IMR-90 (cell line): Measurements from ENCODE around the gene CADM3. TPM values are rescaled to one million over a fixed set of nuclear protein-coding genes. Genes with fewer than 3 reads are reported as not detected.

ENCODE experiments used
- ATAC-seq: fragments of 200-7000 bp; cut with Tn5 transposase; 2 replicates; pipeline ENCODE4 v1.9.1; 2020; ENCODE audit warnings: low read depth, mild to moderate bottlenecking, moderate library complexity
- BruUV-seq: library from RNA; stranded (reverse); fragments of 400-500 nt; replicated peaks from 2 replicates; lab custom pipeline; 2021; lab: Mats Ljungman, UMichigan
- CTCF ChIA-PET: fragments of 300-600 bp; formaldehyde crosslinking; extraction: SDS; loops from one replicate; lab custom pipeline; 2021; ENCODE audit warnings: antibody characterized with exemption; lab: Yijun Ruan, JAX
- POLR2A ChIA-PET: fragments of 300-600 bp; sonication (Branson Sonifier 250); formaldehyde crosslinking; loops from one replicate; lab custom pipeline; 2022; ENCODE audit warnings: antibody characterized with exemption; ENCODE audit not compliant: unreplicated experiment; lab: Charles Lee
- DNase-seq: peaks from one replicate; pipeline ENCODE4 v3.0.0; 2013
- H2AFZ ChIP-seq: replicated peaks from 2 replicates; pipeline ENCODE3; 2013; ENCODE audit warnings: low read length, mild to moderate bottlenecking; ENCODE audit not compliant: poor library complexity
- H2AK5ac ChIP-seq: 2 replicates; pipeline ENCODE4 v1.6.1; 2013; ENCODE audit warnings: low read depth, low read length, inconsistent platforms
- H2AK9ac ChIP-seq: replicated peaks from 2 replicates; pipeline ENCODE3; 2013; ENCODE audit warnings: mild to moderate bottlenecking, low read depth, low read length, moderate library complexity; ENCODE audit not compliant: poor library complexity
- H2BK120ac ChIP-seq: 2 replicates; pipeline ENCODE4 v1.6.1; 2013; ENCODE audit warnings: low read depth, low read length, inconsistent platforms
- H2BK15ac ChIP-seq: 3 replicates; pipeline ENCODE4 v1.6.1; 2013; ENCODE audit warnings: low read depth, low read length, inconsistent platforms
- H2BK20ac ChIP-seq: 2 replicates; pipeline ENCODE4 v1.6.1; 2013; ENCODE audit warnings: low read depth, mild to moderate bottlenecking, inconsistent platforms, low read length, moderate library complexity
- H2BK5ac ChIP-seq: 2 replicates; pipeline ENCODE4 v1.6.1; 2013; ENCODE audit warnings: mild to moderate bottlenecking, low read depth, low read length, inconsistent platforms; ENCODE audit not compliant: poor library complexity, severe bottlenecking
- H3K14ac ChIP-seq: replicated peaks from 2 replicates; pipeline ENCODE4 v1.6.1; 2013; ENCODE audit warnings: low read depth, low read length, inconsistent platforms
- H3K18ac ChIP-seq: 2 replicates; pipeline ENCODE4 v1.6.1; 2013; ENCODE audit warnings: low read depth, low read length, control low read depth
- H3K23ac ChIP-seq: 2 replicates; pipeline ENCODE4 v1.6.1; 2013; ENCODE audit warnings: low read depth, low read length, inconsistent platforms
- H3K27ac ChIP-seq: 2 replicates; pipeline ENCODE4 v1.5.1; 2013; ENCODE audit warnings: mild to moderate bottlenecking, control low read depth, low read length; ENCODE audit not compliant: insufficient read depth
- H3K27me3 ChIP-seq: 2 replicates; pipeline ENCODE4 v1.6.1; 2013; ENCODE audit warnings: low read length; ENCODE audit not compliant: control insufficient read depth, insufficient read depth
- H3K36me3 ChIP-seq: 2 replicates; pipeline ENCODE4 v1.6.1; 2013; ENCODE audit warnings: low read length, mixed read lengths; ENCODE audit not compliant: control insufficient read depth, insufficient read depth
- H3K4ac ChIP-seq: 2 replicates; pipeline ENCODE4 v1.6.1; 2013; ENCODE audit warnings: low read depth, low read length, inconsistent platforms
- H3K4me1 ChIP-seq: 2 replicates; pipeline ENCODE4 v1.6.1; 2013; ENCODE audit warnings: low read length, mixed read lengths; ENCODE audit not compliant: control insufficient read depth, insufficient read depth
- H3K4me2 ChIP-seq: 2 replicates; pipeline ENCODE4 v1.6.1; 2013; ENCODE audit warnings: low read depth, mild to moderate bottlenecking, control low read depth, low read length, moderate library complexity
- H3K4me3 ChIP-seq: 2 replicates; pipeline ENCODE4 v1.5.1; 2013; ENCODE audit warnings: low read depth, mild to moderate bottlenecking, control low read depth, low read length, moderate library complexity; ENCODE audit not compliant: insufficient read depth
- H3K56ac ChIP-seq: 2 replicates; pipeline ENCODE4 v1.6.1; 2013; ENCODE audit warnings: low read length, inconsistent platforms; ENCODE audit not compliant: insufficient read depth; ENCODE audit errors: extremely low read depth
- H3K79me1 ChIP-seq, 2 experiments: 2 replicates each; pipeline ENCODE4 v1.6.1; 2013; ENCODE audit warnings: low read length in 2 of 2, inconsistent platforms in 1 of 2, low read depth in 1 of 2
- H3K9ac ChIP-seq: 2 replicates; pipeline ENCODE4 v1.6.1; 2013; ENCODE audit warnings: low read depth, low read length, control low read depth
- H3K9me1 ChIP-seq: 2 replicates; pipeline ENCODE4 v1.6.1; 2013; ENCODE audit warnings: low read length, inconsistent platforms; ENCODE audit not compliant: insufficient read depth
- H3K9me3 ChIP-seq: 2 replicates; pipeline ENCODE4 v1.6.1; 2013; ENCODE audit warnings: low read length; ENCODE audit not compliant: control insufficient read depth, insufficient read depth
- H4K20me1 ChIP-seq: 2 replicates; pipeline ENCODE4 v1.6.1; 2013; ENCODE audit warnings: low read length, inconsistent platforms; ENCODE audit not compliant: insufficient read depth
- H4K5ac ChIP-seq: 2 replicates; pipeline ENCODE4 v1.6.1; 2013; ENCODE audit warnings: mild to moderate bottlenecking, low read depth, low read length, control low read depth
- H4K8ac ChIP-seq, 2 experiments: 2 replicates each; pipeline ENCODE4 v1.6.1; 2013; ENCODE audit warnings: low read depth in 2 of 2, low read length in 2 of 2, control low read depth in 1 of 2, inconsistent platforms in 1 of 2
- H4K91ac ChIP-seq: 2 replicates; pipeline ENCODE4 v1.6.1; 2013; ENCODE audit warnings: low read depth, low read length, inconsistent platforms; ENCODE audit not compliant: insufficient read depth
- BHLHE40 ChIP-seq: fragments of 150-350 bp; IDR thresholded peaks from 2 replicates; pipeline ENCODE4 v1.6.1; 2016; ENCODE audit warnings: mild to moderate bottlenecking, low read depth, low read length
- CEBPB ChIP-seq: IDR thresholded peaks from 2 replicates; pipeline ENCODE4 v1.6.1; 2012; ENCODE audit warnings: low read depth, low read length, improper control_type of control experiment
- CHD1 ChIP-seq: IDR thresholded peaks from 2 replicates; pipeline ENCODE4 v1.6.1; 2012; ENCODE audit warnings: low read depth, low read length, improper control_type of control experiment
- FOS ChIP-seq: fragments of 150-350 bp; IDR thresholded peaks from 2 replicates; pipeline ENCODE4 v1.6.1; 2016; ENCODE audit warnings: low read depth, low read length
- MAFK ChIP-seq: IDR thresholded peaks from 2 replicates; pipeline ENCODE4 v1.6.1; 2012; ENCODE audit warnings: low read depth, low read length, improper control_type of control experiment
- MXI1 ChIP-seq: IDR thresholded peaks from 2 replicates; pipeline ENCODE4 v1.6.1; 2012; ENCODE audit warnings: low read depth, mild to moderate bottlenecking, low read length, moderate library complexity, borderline replicate concordance
- NFE2L2 ChIP-seq: fragments of 150-350 bp; IDR thresholded peaks from 2 replicates; pipeline ENCODE4 v1.6.1; 2016; ENCODE audit warnings: low read depth, mild to moderate bottlenecking, low read length
- RAD21 ChIP-seq: IDR thresholded peaks from 2 replicates; pipeline ENCODE4 v1.6.1; 2012; ENCODE audit warnings: low read length, improper control_type of control experiment
- RCOR1 ChIP-seq: IDR thresholded peaks from 2 replicates; pipeline ENCODE4 v1.6.1; 2012; ENCODE audit warnings: mild to moderate bottlenecking, low read length, improper control_type of control experiment; ENCODE audit not compliant: insufficient replicate concordance
- SMC3 ChIP-seq: fragments of 150-350 bp; IDR thresholded peaks from 2 replicates; pipeline ENCODE4 v1.6.1; 2016; ENCODE audit warnings: low read depth, mild to moderate bottlenecking, antibody characterized with exemption, low read length, moderate library complexity
- WGBS, 2 experiments: methylation state at CpG; one replicate each; pipeline versions ENCODE4 v1.1.5 to v1.1.7; 2013; ENCODE audit warnings: missing lambda C conversion rate in 2 of 2; ENCODE audit not compliant: insufficient read length in 1 of 2; ENCODE audit errors: extremely low coverage in 2 of 2; 5-methylcytosine and 5-hydroxymethylcytosine counted together
- dilution Hi-C: fragments of 300-500 bp; cut with HindIII; formaldehyde crosslinking; loops from one replicate; pipeline ENCODE4 v1.14.3; 2018; ENCODE audit warnings: low sequenced_read_pairs; ENCODE audit not compliant: unreplicated experiment
- in situ Hi-C: fragments of 300-500 bp; cut with MboI; formaldehyde crosslinking; loops from 3 replicates; pipeline ENCODE4 v1.14.3; 2019; ENCODE audit warnings: low sequenced_read_pairs, inconsistent platforms, mixed read lengths
- intact Hi-C: fragments of 100-400 bp; cut with micrococcal nuclease; formaldehyde crosslinking; loops from 2 replicates; pipeline ENCODE4 v1.10.0; 2022
- polyA plus RNA-seq, 3 experiments: library from polyadenylated mRNA; depleted of rRNA; stranded (reverse); fragments of >200 nt; gene quantifications; 2 replicates each; pipeline ENCODE4 v1.2.3, GENCODE V29; 2012; ENCODE audit warnings: low replicate concordance in 1 of 3
- total RNA-seq: library from RNA; depleted of rRNA; stranded (reverse); fragments of >200 nt; gene quantifications from 2 replicates; pipeline ENCODE4 v1.2.3, GENCODE V29; 2012
- TF ChIP-seq, protein P1 (sequence below): fragments of 150-350 bp; IDR thresholded peaks from 2 replicates; pipeline ENCODE4 v1.6.1; 2017; ENCODE audit warnings: mild to moderate bottlenecking, antibody characterized with exemption, low read length, low read depth

Gene CADM3
- total and polyA plus RNA-seq, 2 of the 4 experiments (the other 2 are of a cell fraction): not detected

DNA sequence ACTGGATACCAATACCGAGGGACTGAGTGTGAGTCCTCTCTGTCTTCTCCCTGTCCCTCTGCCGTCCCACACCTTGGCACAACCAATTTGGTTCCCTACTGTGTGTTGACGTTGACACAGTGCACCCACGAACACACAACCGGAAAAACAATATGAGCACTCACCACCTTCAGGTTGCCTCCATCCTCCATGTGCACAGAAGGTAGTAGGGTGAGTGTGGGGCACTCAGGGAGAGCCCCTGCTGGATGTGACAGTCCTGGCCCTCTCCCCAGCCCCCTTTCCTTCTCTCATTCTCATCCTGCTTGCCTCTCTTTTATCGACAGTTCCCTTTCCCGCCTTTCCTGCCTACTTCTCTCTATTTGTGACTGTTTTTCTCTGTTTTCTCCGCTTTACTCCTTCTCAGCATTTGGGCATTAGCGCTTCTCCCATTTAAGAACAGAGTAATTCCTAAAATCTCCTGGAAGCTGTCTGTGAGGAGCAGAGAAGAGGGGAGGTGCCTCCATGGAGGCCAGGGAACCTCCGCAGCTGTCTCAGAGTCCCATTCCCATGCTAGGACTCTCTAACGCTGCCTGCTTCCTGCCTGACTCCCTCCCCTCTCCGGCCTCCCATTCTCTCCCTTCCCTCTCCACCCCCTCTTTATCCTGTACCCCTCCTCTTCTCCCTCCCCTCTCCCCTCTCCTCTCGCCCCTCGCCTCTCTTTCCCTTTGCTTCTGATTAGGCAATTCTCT lies 16.4 kb downstream of the CADM3 start:
- CTCF ChIA-PET: no interaction called here
- H4K8ac ChIP-seq: no peak overlapping the region
- H3K27me3 ChIP-seq: peaks cover 7% of the 10 kb centered on the region
- H2AK9ac ChIP-seq: no peak overlapping the region
- H3K9me3 ChIP-seq: no peaks in the 10 kb centered on the region
- H3K4me1 ChIP-seq: no peaks in the 10 kb centered on the region
- dilution Hi-C loops: no loop called here
- no peaks in the 10 kb centered on the region for H4K20me1 ChIP-seq
- no peak for TF ChIP-seq SMC3
- TF ChIP-seq FOS: no peak
- no peak for TF ChIP-seq CHD1
- TF ChIP-seq, protein P1, sequence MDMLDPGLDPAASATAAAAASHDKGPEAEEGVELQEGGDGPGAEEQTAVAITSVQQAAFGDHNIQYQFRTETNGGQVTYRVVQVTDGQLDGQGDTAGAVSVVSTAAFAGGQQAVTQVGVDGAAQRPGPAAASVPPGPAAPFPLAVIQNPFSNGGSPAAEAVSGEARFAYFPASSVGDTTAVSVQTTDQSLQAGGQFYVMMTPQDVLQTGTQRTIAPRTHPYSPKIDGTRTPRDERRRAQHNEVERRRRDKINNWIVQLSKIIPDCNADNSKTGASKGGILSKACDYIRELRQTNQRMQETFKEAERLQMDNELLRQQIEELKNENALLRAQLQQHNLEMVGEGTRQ: no peak
- TF ChIP-seq RAD21: no peak
- no peak for TF ChIP-seq RCOR1
- TF ChIP-seq CEBPB: no peak
- TF ChIP-seq MXI1: no peak
- no peak for TF ChIP-seq NFE2L2
- no peak for TF ChIP-seq MAFK
- no peak for TF ChIP-seq BHLHE40
- no peak overlapping the region for H2BK5ac ChIP-seq
- no peak for DNase-seq
- H3K79me1 ChIP-seq: no peaks in the 10 kb centered on the region
- no peak overlapping the region for H2BK15ac ChIP-seq
- H2AFZ ChIP-seq: no peak overlapping the region
- no peak overlapping the region for H4K5ac ChIP-seq
- POLR2A ChIA-PET: no interaction called here
- no peak overlapping the region for H3K27ac ChIP-seq
- no peak overlapping the region for H3K23ac ChIP-seq
- H2AK5ac ChIP-seq: no peak overlapping the region
- in situ Hi-C loops: no loop called here
- no peak overlapping the region for H3K4me2 ChIP-seq
- no peak overlapping the region for H3K18ac ChIP-seq
- WGBS, 2 experiments: 6% methylated on average over 3 of the region's 14 CpGs; no CpG with 5 or more reads in 1 of the 2 experiments
- H2BK120ac ChIP-seq: no peak overlapping the region
- H2BK20ac ChIP-seq: no peak overlapping the region
- H3K56ac ChIP-seq: no peak overlapping the region
- no peak overlapping the region for H4K91ac ChIP-seq
- no peak overlapping the region for H3K14ac ChIP-seq
- intact Hi-C loops: no loop called here
- H3K36me3 ChIP-seq: no peaks in the 10 kb centered on the region
- H3K9me1 ChIP-seq: no peaks in the 10 kb centered on the region
- H3K4me3 ChIP-seq: no peak overlapping the region
- no peak overlapping the region for H3K9ac ChIP-seq
- BruUV-seq: no TSS peak
- no peak for ATAC-seq
- no peak overlapping the region for H3K4ac ChIP-seq
